Gastrocnemius medialis (tissue), 4 donors: Measurements from ENCODE around the gene RSPH6A. TPM values are rescaled to one million over a fixed set of nuclear protein-coding genes. Genes with fewer than 3 reads are reported as not detected.

Experiments used
- ATAC-seq, 2 donors: fragments of 150-250 bp; one replicate each; pipeline ENCODE4 v1.9.1; 2016
- DNase-seq, 2 donors: peaks; one replicate each; pipeline ENCODE4 v3.0.0-alpha.2; 2019
- H3K27ac ChIP-seq, 4 donors: fragments of 200-600 bp; sonication (generic); 1 replicate in 1 of 4; 2 replicates in 3 of 4; pipeline ENCODE4 v1.5.1; 2016 to 2018; ENCODE audit warnings: mild to moderate bottlenecking in 2 of 4, moderate library complexity in 1 of 4
- H3K27me3 ChIP-seq, 3 donors: fragments of 200-600 bp; sonication (generic) in 2 of 3; 1 replicate in 1 of 3; 2 replicates in 2 of 3; pipeline versions ENCODE4 v1.5.1 to v1.6.0; 2016 to 2019; ENCODE audit warnings: mild to moderate bottlenecking in 1 of 3, moderate library complexity in 1 of 3
- H3K36me3 ChIP-seq, 2 donors: fragments of 200-600 bp; sonication (generic) in 1 of 2; one replicate each; pipeline ENCODE4 v1.5.1; 2017 to 2018
- H3K4me1 ChIP-seq, 2 donors: fragments of 200-600 bp; sonication (generic) in 1 of 2; one replicate each; pipeline ENCODE4 v1.5.1; 2016 to 2017; ENCODE audit warnings: mild to moderate bottlenecking in 2 of 2
- H3K4me3 ChIP-seq, 4 donors: fragments of 200-600 bp; sonication (generic) in 3 of 4; 1 replicate in 1 of 4; 2 replicates in 3 of 4; pipeline ENCODE4 v1.5.1; 2016 to 2019; ENCODE audit warnings: mild to moderate bottlenecking in 2 of 4
- H3K9me3 ChIP-seq, 3 donors: fragments of 200-600 bp; sonication (generic) in 2 of 3; 1 replicate in 1 of 3; 2 replicates in 2 of 3; pipeline ENCODE4 v1.5.1; 2016 to 2019
- POLR2A ChIP-seq, 2 donors: fragments of 450-650 bp; IDR thresholded peaks; one replicate each; pipeline ENCODE4 v1.6.1; 2017; ENCODE audit warnings: antibody characterized with exemption in 2 of 2, mild to moderate bottlenecking in 2 of 2, moderate library complexity in 2 of 2
- in situ Hi-C, 4 donors: fragments of 200-750 bp; cut with MboI; loops; one replicate each; pipeline versions ENCODE4 v1.15.0 to v1.8.0; 2017; ENCODE audit warnings: low sequenced_read_pairs in 4 of 4
- intact Hi-C: fragments of 100-400 bp; cut with DNase I; formaldehyde crosslinking; loops from one replicate; pipeline ENCODE4 v1.15.1; 2023; ENCODE audit warnings: low total_unique reads
- total RNA-seq, 4 donors: library from RNA; depleted of rRNA; stranded (reverse); fragments of >200 nt; gene quantifications; one replicate each; pipeline versions ENCODE4 v1.1.0 to v1.2.3, GENCODE V29; 2016
- TF ChIP-seq, protein P1 (sequence below), 5 experiments: fragments of 450-650 bp in 3 of 5; fragments of 200-600 bp in 2 of 5; sonication (generic) in 2 of 5; IDR thresholded peaks in 4 of 5; conservative IDR thresholded peaks in 1 of 5; 1 replicate in 4 of 5; 2 replicates in 1 of 5; pipeline ENCODE4 v1.5.1; 2016 to 2019; ENCODE audit warnings: antibody characterized with exemption in 5 of 5, mild to moderate bottlenecking in 3 of 5, moderate library complexity in 3 of 5

Gene RSPH6A
- total RNA-seq, 4 donors from 2014 or later, result not detected

DNA sequence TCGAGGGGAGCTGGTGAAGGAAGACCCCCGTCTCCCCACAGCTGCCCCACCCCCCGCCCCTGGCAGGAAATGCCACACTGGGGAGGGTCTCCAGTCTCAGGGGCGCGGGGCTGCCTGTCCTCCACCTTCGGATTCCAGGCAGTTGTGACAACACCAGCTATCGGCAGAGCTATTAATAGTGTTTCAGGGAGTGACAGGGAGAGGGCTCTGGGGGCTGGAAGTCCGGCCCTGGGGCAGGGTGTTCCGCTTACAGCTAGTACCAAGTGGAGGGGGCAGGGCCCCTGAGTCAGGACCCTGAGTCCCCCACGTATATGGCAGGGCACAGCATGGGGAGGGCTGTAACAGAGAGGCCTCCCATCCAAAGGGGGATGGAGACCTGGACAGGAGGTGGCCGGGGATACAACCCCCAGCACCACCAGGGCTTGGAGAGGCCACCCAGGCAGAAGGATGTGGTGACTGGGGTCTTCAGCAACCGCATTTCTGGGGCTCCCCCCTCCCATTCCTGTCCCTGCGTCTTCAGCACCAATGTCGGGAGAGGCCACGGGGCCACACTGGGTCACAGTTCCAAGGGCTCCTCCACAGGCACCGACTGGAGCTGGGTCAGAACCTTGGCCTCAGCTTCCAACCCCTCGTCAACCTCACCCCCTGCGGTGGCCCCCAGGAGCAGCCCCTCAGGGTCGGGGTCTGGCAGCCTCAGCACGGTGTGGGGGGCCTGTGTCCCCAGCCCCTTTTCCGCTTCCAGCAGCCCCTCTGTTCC is 50.0 kb downstream of the RSPH6A start:
- in situ Hi-C loops (no loop called here), intact Hi-C loops (loop anchor here (5.0 kb wide), 3 partner anchors 33 to 1018 kb away; partner anchors contain the start of genes BCL3, FBXO46, IRF2BP1 and MEIOSIN)
- Histone ChIP-seq H3K9me3 (no peaks in the 10 kb centered on the region), H3K4me1 (peaks cover 25 to 45% of the 10 kb centered on the region in 2 donors), H3K27me3 (no peaks in the 10 kb centered on the region), H3K27ac (peak overlapping the region; percentile 27 to 99 (median 63)), H3K36me3 (no peaks in the 10 kb centered on the region), H3K4me3 (no peak overlapping the region)
- ATAC-seq (no peak), DNase-seq (no peak)
- no peak for TF ChIP-seq POLR2A (IDR thresholded peaks at IDR 0.05)
- TF ChIP-seq, protein P1, sequence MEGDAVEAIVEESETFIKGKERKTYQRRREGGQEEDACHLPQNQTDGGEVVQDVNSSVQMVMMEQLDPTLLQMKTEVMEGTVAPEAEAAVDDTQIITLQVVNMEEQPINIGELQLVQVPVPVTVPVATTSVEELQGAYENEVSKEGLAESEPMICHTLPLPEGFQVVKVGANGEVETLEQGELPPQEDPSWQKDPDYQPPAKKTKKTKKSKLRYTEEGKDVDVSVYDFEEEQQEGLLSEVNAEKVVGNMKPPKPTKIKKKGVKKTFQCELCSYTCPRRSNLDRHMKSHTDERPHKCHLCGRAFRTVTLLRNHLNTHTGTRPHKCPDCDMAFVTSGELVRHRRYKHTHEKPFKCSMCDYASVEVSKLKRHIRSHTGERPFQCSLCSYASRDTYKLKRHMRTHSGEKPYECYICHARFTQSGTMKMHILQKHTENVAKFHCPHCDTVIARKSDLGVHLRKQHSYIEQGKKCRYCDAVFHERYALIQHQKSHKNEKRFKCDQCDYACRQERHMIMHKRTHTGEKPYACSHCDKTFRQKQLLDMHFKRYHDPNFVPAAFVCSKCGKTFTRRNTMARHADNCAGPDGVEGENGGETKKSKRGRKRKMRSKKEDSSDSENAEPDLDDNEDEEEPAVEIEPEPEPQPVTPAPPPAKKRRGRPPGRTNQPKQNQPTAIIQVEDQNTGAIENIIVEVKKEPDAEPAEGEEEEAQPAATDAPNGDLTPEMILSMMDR (IDR thresholded peaks at IDR 0.05 in 4 of 5, conservative IDR thresholded peaks at IDR 0.05 in 1 of 5), result no peak

DNA sequence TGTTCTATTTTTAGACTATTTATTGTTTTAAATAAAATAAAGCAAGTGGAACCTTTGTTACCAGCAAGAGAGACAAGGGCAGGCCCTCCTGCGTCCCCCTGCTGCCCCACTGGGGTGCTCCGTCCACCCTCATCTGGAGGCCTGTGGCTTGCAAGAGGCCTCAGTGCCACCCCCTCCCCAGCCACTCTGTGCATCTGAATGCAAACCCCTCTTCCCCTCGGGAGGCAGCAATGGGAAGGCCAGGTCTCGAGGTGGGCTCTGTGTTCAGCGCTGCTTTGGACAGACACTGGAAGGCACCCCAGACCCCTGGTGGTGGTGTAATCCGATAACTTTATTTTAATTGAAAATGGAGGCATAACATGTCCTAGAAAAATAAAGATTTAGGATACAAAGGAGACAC is 50.6 kb downstream of the RSPH6A start:
- H3K27me3 ChIP-seq, result no peaks in the 10 kb centered on the region
- no peaks in the 10 kb centered on the region for H3K36me3 ChIP-seq
- intact Hi-C loops (no loop called here), in situ Hi-C loops (no loop called here)
- no peak overlapping the region for H3K4me3 ChIP-seq
- no peak for DNase-seq
- peak overlapping the region; percentile 27 to 99 (median 63) for H3K27ac ChIP-seq
- no peak for TF ChIP-seq POLR2A (IDR thresholded peaks at IDR 0.05)
- TF ChIP-seq, protein P1 (IDR thresholded peaks at IDR 0.05 in 4 of 5, conservative IDR thresholded peaks at IDR 0.05 in 1 of 5), result no peak
- H3K4me1 ChIP-seq, result peaks cover 25 to 41% of the 10 kb centered on the region in 2 donors
- H3K9me3 ChIP-seq, result no peaks in the 10 kb centered on the region
- no peak for ATAC-seq

DNA sequence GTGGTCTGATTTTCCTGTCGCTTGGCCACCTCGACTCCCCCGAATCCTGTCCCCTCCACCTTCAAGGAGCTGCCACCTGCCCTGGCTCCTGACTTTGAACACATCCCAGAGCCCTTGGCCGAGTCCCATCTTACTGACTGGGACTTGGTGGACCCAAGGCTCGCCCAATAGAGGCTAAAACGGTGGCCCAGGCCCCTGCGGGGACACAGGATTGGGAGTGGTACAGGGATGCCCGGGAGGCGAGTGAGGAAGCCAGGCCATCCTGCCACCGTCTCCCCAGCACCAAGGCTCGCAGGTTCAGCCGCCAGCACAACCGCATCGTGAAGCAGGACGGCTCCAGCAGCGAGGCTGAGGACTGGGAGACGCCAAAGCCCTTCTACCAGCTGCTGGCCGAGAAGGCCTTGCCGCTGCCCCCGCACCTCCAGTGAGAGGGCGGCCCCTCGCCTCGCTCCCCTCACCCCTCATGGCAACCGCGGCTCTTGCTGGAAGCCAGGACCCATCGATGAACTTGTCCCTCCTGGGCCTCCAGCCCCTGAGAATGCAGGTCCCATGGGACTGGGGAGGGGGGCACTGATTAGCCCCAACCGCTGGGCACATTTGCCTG is 51.3 kb downstream of the RSPH6A start:
- H3K4me3 ChIP-seq, result no peak overlapping the region
- in situ Hi-C loops, result no loop called here
- peak overlapping the region in 1 of 4 donors; percentile 99 for H3K27ac ChIP-seq

DNA sequence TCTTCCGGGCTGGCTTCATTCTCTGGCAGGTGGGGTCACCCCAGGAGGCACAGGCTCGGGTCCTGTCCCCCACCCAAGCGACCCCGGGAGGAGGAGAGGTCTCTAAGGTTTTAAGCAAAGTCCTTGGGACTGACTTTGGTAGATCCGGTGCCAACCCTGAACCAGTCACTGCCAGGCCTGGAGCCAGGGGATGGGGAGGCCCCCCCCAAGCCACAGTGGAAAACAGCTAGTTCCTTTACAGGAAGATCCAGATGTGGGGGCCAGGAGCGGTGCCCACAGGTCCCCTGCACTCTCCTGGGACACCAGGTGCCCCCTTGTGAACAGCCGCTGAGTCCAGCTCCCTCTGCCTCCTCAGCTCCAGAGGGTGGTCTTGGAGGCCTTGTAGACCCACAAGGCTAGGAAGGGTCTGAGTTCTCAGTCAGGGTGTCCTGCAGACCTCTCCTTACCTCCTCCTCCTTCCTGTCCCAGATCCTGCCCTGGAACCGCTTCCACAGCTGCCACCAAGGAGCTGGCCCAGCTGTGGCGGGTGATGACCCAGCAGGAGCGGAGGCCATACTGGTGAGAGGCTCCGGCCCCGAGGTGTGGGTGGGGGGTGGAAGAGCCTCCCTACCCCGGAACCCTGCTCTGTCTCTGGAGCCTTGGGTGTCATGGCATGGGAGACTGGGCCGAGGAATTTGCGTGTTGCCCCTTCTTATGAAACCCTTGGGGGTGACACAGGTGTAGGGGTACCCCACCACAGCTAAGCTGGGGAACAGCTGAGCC is 52.1 kb downstream of the RSPH6A start:
- Histone ChIP-seq H3K27ac (no peak overlapping the region), H3K36me3 (no peaks in the 10 kb centered on the region), H3K4me1 (peaks cover 25 to 41% of the 10 kb centered on the region in 2 donors), H3K27me3 (no peaks in the 10 kb centered on the region), H3K9me3 (no peaks in the 10 kb centered on the region), H3K4me3 (no peak overlapping the region)
- intact Hi-C loops (no loop called here), in situ Hi-C loops (no loop called here)
- no peak for ATAC-seq
- DNase-seq, result no peak
- TF ChIP-seq POLR2A (IDR thresholded peaks at IDR 0.05), result no peak
- TF ChIP-seq, protein P1 (IDR thresholded peaks at IDR 0.05 in 4 of 5, conservative IDR thresholded peaks at IDR 0.05 in 1 of 5), result no peak

More for the DNA sequence above, 51.3 kb downstream of the RSPH6A start:
- ATAC-seq, result no peak
- Histone ChIP-seq H3K9me3 (no peaks in the 10 kb centered on the region), H3K36me3 (no peaks in the 10 kb centered on the region), H3K4me1 (peaks cover 25 to 41% of the 10 kb centered on the region in 2 donors), H3K27me3 (no peaks in the 10 kb centered on the region)
- DNase-seq, result no peak
- TF ChIP-seq, protein P1 (IDR thresholded peaks at IDR 0.05 in 4 of 5, conservative IDR thresholded peaks at IDR 0.05 in 1 of 5), result no peak
- TF ChIP-seq POLR2A (IDR thresholded peaks at IDR 0.05), result no peak
- intact Hi-C loops, result no loop called here
